ES-I3 (cell line): Measurements from ENCODE around the gene C22orf15.
"Not testable (repeated sequence)": the region's sequence is repeated elsewhere in the genome, so short reads cannot be mapped to it uniquely, and the experiment has no call there.

Source experiments
- H3K36me3 ChIP-seq: 2 replicates; pipeline ENCODE4 v1.6.1; 2013; ENCODE audit warnings: mild to moderate bottlenecking, low read length, control low read depth, moderate library complexity; ENCODE audit not compliant: insufficient read depth
- H3K4me1 ChIP-seq: 2 replicates; pipeline ENCODE4 v1.6.1; 2013; ENCODE audit warnings: mild to moderate bottlenecking, control low read depth, low read length; ENCODE audit not compliant: insufficient read depth
- H3K9ac ChIP-seq: 2 replicates; pipeline ENCODE4 v1.6.1; 2013; ENCODE audit warnings: low read depth, mild to moderate bottlenecking, low read length, moderate library complexity
- H3K9me3 ChIP-seq: 2 replicates; pipeline ENCODE4 v1.6.1; 2013; ENCODE audit warnings: mild to moderate bottlenecking, low read length, moderate library complexity; ENCODE audit not compliant: control insufficient read depth, insufficient read depth

C22orf15 gene

DNA sequence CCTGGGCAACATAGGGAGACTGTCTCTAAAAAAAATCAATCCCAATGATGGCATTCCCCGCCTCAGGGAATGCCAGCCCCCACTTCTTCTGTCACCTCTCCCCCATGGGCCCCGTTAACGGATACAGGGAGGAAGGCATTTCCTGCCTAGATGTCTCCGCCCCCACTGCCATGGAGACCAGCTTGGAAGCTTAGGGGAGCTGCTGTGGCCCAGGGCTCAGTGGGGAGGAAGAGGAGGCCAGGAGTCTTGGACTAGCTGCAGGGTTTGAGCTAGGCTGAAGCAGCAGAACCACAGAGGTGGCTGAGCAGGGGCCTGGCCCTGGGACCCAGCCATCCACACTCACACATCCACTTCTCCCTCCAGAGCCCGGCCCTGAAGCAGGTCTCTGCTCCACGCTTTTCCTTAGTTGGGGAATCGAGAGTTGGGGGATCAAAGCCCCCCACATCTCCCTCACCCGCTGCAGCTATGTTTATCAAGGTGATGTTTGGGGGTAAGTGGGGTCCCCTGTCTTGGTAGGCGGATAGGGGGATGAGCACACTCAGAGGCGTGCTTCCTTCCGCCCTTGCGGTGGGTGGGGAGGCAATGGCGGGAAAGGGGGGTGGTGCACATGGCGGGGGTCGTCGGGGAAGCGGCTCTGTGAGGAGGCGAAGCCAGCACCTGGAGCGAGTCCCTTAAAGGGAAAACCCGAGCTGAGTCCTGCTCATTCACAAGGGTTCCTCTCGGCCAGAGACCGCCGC lies at the start of gene C22orf15:
TSS of gene C22orf15 (plus strand) at position 149 of the 737 bp plus-strand sequence. CDS start at position 466, 317 bp downstream.
- peaks cover 6% of the 10 kb centered on the region for H3K36me3 ChIP-seq
- H3K4me1 ChIP-seq = peaks cover 12% of the 10 kb centered on the region
- H3K9me3 ChIP-seq = no peaks in the 10 kb centered on the region
- peak within 1 kb of the TSS; percentile 39; the same call in 1 of the 2 replicates for H3K9ac ChIP-seq

- Histone ChIP-seq H3K9ac (no peak overlapping the region), H3K36me3 (no peaks in the 10 kb centered on the region; the same call in 1 of the 2 replicates), H3K4me1 (no peaks in the 10 kb centered on the region), H3K9me3 (no peaks in the 10 kb centered on the region)
These were observed 48.8 kb upstream of the C22orf15 start for GRCh38 chr22:23713696-23714595.

GRCh38 chr22:23714596-23715578 lies 47.9 kb upstream of the C22orf15 start:
- Histone ChIP-seq H3K36me3 (no peaks in the 10 kb centered on the region; the same call in 1 of the 2 replicates), H3K9ac (no peak overlapping the region), H3K9me3 (no peaks in the 10 kb centered on the region), H3K4me1 (no peaks in the 10 kb centered on the region)

DNA sequence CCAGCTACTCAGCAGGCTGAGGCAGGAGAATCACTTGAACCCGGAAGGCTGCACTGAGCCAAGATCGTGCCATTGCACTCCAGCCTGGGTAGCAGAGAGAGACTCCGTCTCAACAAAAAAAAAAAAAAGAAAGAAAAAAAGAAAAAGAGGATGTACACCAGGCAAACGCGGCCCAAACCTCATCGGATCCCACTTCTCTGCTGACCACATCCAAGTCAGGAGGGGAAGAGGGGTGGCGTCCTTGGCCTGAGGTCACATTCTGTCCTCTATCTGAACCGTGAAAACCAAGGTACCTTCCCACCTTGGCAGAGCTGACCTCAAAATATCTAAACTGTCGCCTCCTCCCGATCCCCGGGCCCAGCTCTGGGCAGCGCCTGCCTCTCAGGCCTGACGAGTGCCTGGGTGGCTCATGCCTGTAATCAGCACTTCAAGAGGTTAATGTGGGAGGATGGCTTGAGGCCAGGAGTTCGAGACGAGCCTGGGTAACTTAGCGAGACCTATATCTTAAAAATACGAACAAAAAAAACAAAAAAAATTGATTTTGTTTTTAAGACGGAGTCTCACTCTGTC lies 46.9 kb upstream of the C22orf15 start:
- no peaks in the 10 kb centered on the region for H3K4me1 ChIP-seq
- peak overlapping the region; percentile 87; the same call in 1 of the 2 replicates for H3K9ac ChIP-seq
- no peaks in the 10 kb centered on the region; the same call in 1 of the 2 replicates for H3K36me3 ChIP-seq
- no peaks in the 10 kb centered on the region for H3K9me3 ChIP-seq

- Histone ChIP-seq H3K9ac (peak overlapping the region; percentile 87), H3K36me3 (no peaks in the 10 kb centered on the region; the same call in 1 of the 2 replicates), H3K9me3 (no peaks in the 10 kb centered on the region), H3K4me1 (no peaks in the 10 kb centered on the region)
These were observed 45.7 kb upstream of the C22orf15 start for GRCh38 chr22:23716811-23717801.

- H3K9ac ChIP-seq = no peak overlapping the region
- no peaks in the 10 kb centered on the region for H3K9me3 ChIP-seq
- no peaks in the 10 kb centered on the region; the same call in 1 of the 2 replicates for H3K36me3 ChIP-seq
- no peaks in the 10 kb centered on the region for H3K4me1 ChIP-seq
These were observed 44.2 kb upstream of the C22orf15 start for GRCh38 chr22:23718371-23719165.

DNA sequence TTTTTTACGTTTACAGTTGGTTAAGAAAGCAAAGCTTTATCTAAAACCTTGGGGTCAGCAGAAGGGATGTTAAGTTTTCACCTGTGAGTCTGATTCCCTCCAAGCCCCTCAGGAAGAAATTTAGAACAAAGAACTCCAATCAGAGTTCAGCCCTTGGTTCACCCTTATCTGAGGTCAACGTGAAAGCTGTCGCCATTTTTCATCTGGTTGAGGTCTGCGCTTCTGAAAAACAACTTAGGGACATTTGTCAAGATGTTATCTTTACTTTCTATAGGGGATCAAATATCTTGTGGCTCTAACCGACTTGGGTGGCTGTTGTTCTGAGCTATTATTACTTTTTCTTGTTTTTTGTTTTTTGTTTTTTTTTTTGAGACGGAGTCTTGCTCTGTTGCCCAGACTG lies 41.9 kb upstream of the C22orf15 start:
- Histone ChIP-seq H3K4me1 (no peaks in the 10 kb centered on the region), H3K9me3 (no peaks in the 10 kb centered on the region), H3K9ac (no peak overlapping the region), H3K36me3 (no peaks in the 10 kb centered on the region)

DNA sequence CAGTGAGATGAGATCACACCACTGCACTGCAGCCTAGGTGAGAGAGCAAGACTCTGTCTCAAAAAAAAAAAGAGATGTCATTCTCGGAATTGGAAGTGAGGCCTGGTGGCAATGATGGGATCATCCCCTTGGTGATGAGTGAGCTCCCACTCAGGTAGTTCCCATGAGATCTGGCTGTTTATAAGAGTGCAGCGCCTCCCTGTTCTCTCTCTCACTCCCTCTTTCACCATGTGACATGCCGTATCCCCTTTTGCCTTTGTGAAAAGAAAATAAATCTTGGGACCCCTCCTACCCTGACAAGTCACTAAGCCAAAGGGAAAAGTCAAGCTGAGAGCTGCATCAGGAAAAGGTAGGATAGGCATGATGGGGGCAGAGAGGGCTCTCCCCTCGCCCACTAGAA lies 40.6 kb upstream of the C22orf15 start:
- H3K9me3 ChIP-seq = no peaks in the 10 kb centered on the region
- no peaks in the 10 kb centered on the region for H3K4me1 ChIP-seq
- no peaks in the 10 kb centered on the region for H3K36me3 ChIP-seq
- no peak overlapping the region for H3K9ac ChIP-seq

GRCh38 chr22:23722724-23723123 lies 40.1 kb upstream of the C22orf15 start:
- H3K9me3 ChIP-seq = no peaks in the 10 kb centered on the region
- H3K9ac ChIP-seq = no peak overlapping the region
- no peaks in the 10 kb centered on the region for H3K36me3 ChIP-seq
- no peaks in the 10 kb centered on the region for H3K4me1 ChIP-seq

DNA sequence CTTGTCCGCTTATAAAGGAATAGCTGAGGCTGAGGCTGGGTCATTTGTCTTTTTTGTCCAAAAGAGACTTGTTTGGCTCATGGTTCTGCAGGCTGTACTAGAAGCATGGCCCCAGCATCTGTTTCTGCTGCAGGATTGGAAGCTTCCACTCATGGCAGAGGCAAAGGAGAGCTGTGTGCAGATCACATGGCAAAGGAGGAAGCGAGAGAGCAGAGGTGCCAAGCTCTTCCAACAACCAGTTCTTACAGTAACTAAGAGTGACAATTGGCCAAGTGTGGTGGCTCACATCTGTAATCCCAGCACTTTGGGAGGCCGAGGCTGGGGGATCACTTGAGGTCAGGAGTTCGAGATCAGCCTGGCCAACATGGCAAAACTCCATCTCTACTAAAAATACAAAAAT lies 34.7 kb upstream of the C22orf15 start:
- not testable (repeated sequence) for H3K9ac ChIP-seq, H3K4me1 ChIP-seq, H3K9me3 ChIP-seq, H3K36me3 ChIP-seq

GRCh38 chr22:23737696-23738095 lies 25.1 kb upstream of the C22orf15 start:
- no peak overlapping the region for H3K9ac ChIP-seq
- H3K9me3 ChIP-seq = no peaks in the 10 kb centered on the region
- peaks cover 3% of the 10 kb centered on the region; the same call in 1 of the 2 replicates for H3K4me1 ChIP-seq
- no peaks in the 10 kb centered on the region for H3K36me3 ChIP-seq
